Measurements from ENCODE around the gene CABP4. TPM values are rescaled to one million over a fixed set of nuclear protein-coding genes. Genes with fewer than 3 reads are reported as not detected.

CABP4 gene
- total RNA-seq, 1 experiment from 2014 or later: not detected

- intact Hi-C loops (cut with micrococcal nuclease): no loop called here
- Mint-ChIP-seq H3K4me1 (ENCODE audit: insufficient read depth, unreplicated experiment) (no peaks in the 10 kb centered on the region), H3K4me3 (ENCODE audit: unreplicated experiment) (no peak overlapping the region), H3K36me3 (ENCODE audit: insufficient read depth, unreplicated experiment) (peaks cover 55% of the 10 kb centered on the region), H3K9me3 (ENCODE audit: unreplicated experiment) (no peaks in the 10 kb centered on the region), H3K27me3 (ENCODE audit: insufficient read depth, unreplicated experiment) (no peaks in the 10 kb centered on the region), H3K27ac (ENCODE audit: low read depth, unreplicated experiment) (no peak overlapping the region)
- ChIA-PET POLR2A (interaction anchor here (1.7 kb wide), 1 partner anchor 30 kb away, joined by 4 read pairs; the partner anchor contains the start of gene PPP1CA), CTCF (interaction anchor here (0.6 kb wide), 1 partner anchor 30 kb away, joined by 3 read pairs; no protein-coding TSS in a partner anchor)
- no peak for DNase-seq (ENCODE audit: unreplicated experiment)
- no TSS peak for BruUV-seq (replicated peaks)
- no peak for TF ChIP-seq CTCF (IDR thresholded peaks at IDR 0.05; ENCODE audit: unreplicated experiment)
Observed at GRCh38 chr11:67431346-67432249, 23.6 kb upstream of the CABP4 start.

GRCh38 chr11:67432655-67433349 is 22.4 kb upstream of the CABP4 start:
- intact Hi-C loops (cut with micrococcal nuclease): no loop called here
- Mint-ChIP-seq H3K36me3 (ENCODE audit: insufficient read depth, unreplicated experiment) (peaks cover 62% of the 10 kb centered on the region), H3K27me3 (ENCODE audit: insufficient read depth, unreplicated experiment) (no peaks in the 10 kb centered on the region), H3K9me3 (ENCODE audit: unreplicated experiment) (no peaks in the 10 kb centered on the region), H3K27ac (ENCODE audit: low read depth, unreplicated experiment) (no peak overlapping the region), H3K4me3 (ENCODE audit: unreplicated experiment) (no peak overlapping the region), H3K4me1 (ENCODE audit: insufficient read depth, unreplicated experiment) (no peaks in the 10 kb centered on the region)
- CTCF ChIA-PET: no interaction called here
- no TSS peak for BruUV-seq (replicated peaks)
- no peak for TF ChIP-seq CTCF (IDR thresholded peaks at IDR 0.05; ENCODE audit: unreplicated experiment)
- DNase-seq (ENCODE audit: unreplicated experiment): no peak
- POLR2A ChIA-PET: interaction anchor here (0.6 to 1.7 kb wide), 3 partner anchors 12 to 32 kb away, joined by 3 to 4 read pairs (median 3); partner anchors contain the start of gene PPP1CA

- Mint-ChIP-seq H3K27ac (ENCODE audit: low read depth, unreplicated experiment) (no peak overlapping the region), H3K4me1 (ENCODE audit: insufficient read depth, unreplicated experiment) (no peaks in the 10 kb centered on the region), H3K4me3 (ENCODE audit: unreplicated experiment) (no peak overlapping the region), H3K27me3 (ENCODE audit: insufficient read depth, unreplicated experiment) (no peaks in the 10 kb centered on the region), H3K36me3 (ENCODE audit: insufficient read depth, unreplicated experiment) (peaks cover 59% of the 10 kb centered on the region), H3K9me3 (ENCODE audit: unreplicated experiment) (no peaks in the 10 kb centered on the region)
- BruUV-seq (replicated peaks): no TSS peak
- DNase-seq (ENCODE audit: unreplicated experiment): no peak
- CTCF ChIA-PET: no interaction called here
- POLR2A ChIA-PET: interaction anchor here (0.6 to 1.7 kb wide), 3 partner anchors 13 to 33 kb away, joined by 3 to 4 read pairs (median 3); partner anchors contain the start of gene PPP1CA
- no peak for TF ChIP-seq CTCF (IDR thresholded peaks at IDR 0.05; ENCODE audit: unreplicated experiment)
- intact Hi-C loops (cut with micrococcal nuclease): no loop called here
Observed at GRCh38 chr11:67433536-67434394, 21.4 kb upstream of the CABP4 start.
